HCT116 (cell line): ENCODE results near the gene REG3G.

Source experiments
- CEBPB ChIP-seq: IDR thresholded peaks from 2 replicates; pipeline ENCODE4 v1.6.1; 2012; ENCODE audit warnings: low read depth
- EGR1 ChIP-seq: IDR thresholded peaks from 2 replicates; pipeline ENCODE4 v1.6.1; 2012; ENCODE audit warnings: low read depth
- ELF1 ChIP-seq: IDR thresholded peaks from 2 replicates; pipeline ENCODE4 v1.6.1; 2012; ENCODE audit warnings: low read depth, borderline replicate concordance
- EZH2 ChIP-seq: fragments of 200-600 bp; sonication (generic); IDR thresholded peaks from 2 replicates; pipeline ENCODE4 v1.6.1; 2017; ENCODE audit warnings: antibody characterized with exemption, mixed run types
- EZH2phosphoT487 ChIP-seq: fragments of 200-600 bp; IDR thresholded peaks from 2 replicates; pipeline ENCODE4 v1.6.1; 2018; ENCODE audit warnings: antibody characterized with exemption, borderline replicate concordance
- JUND ChIP-seq: IDR thresholded peaks from 2 replicates; pipeline ENCODE4 v1.6.1; 2012
- POLR2A ChIP-seq: IDR thresholded peaks from 2 replicates; pipeline ENCODE4 v1.7.0; 2011; ENCODE audit warnings: borderline replicate concordance; ENCODE audit not compliant: insufficient read depth, insufficient read length; ENCODE audit errors: extremely low read depth
- POLR2AphosphoS5 ChIP-seq: IDR thresholded peaks from 2 replicates; pipeline ENCODE4 v1.6.1; 2011; ENCODE audit warnings: mild to moderate bottlenecking, low read depth, low read length, moderate library complexity
- TCF7L2 ChIP-seq: IDR thresholded peaks from 2 replicates; pipeline ENCODE4 v1.7.0; 2011; ENCODE audit warnings: borderline replicate concordance, inconsistent platforms; ENCODE audit not compliant: insufficient read depth, insufficient read length; ENCODE audit errors: extremely low read depth
- YY1 ChIP-seq: IDR thresholded peaks from 2 replicates; pipeline ENCODE4 v1.6.1; 2011; ENCODE audit warnings: low read length, low read depth, moderate library complexity, mild to moderate bottlenecking; ENCODE audit not compliant: insufficient replicate concordance; ENCODE audit errors: extremely low read depth
- ZNF274 ChIP-seq: fragments of 200-500 bp; sonication (Bioruptor generic); IDR thresholded peaks from 2 replicates; pipeline ENCODE4 v1.6.1; 2014; ENCODE audit warnings: mild to moderate bottlenecking, low read depth, low read length, inconsistent platforms
- TF ChIP-seq, protein P1 (sequence below), 3 experiments: fragments of 200-600 bp in 1 of 3; sonication (generic) in 1 of 3; IDR thresholded peaks in 2 of 3; conservative IDR thresholded peaks in 1 of 3; 2 replicates each; pipeline ENCODE4 v1.5.1; 2012 to 2017; ENCODE audit warnings: low read depth in 2 of 3, low read length in 2 of 3, antibody characterized with exemption in 1 of 3, borderline replicate concordance in 1 of 3, control low read depth in 1 of 3, mild to moderate bottlenecking in 1 of 3, mixed read lengths in 1 of 3, mixed run types in 1 of 3, moderate library complexity in 1 of 3; ENCODE audit not compliant: insufficient read depth in 1 of 3
- TF ChIP-seq, protein P2 (sequence below): IDR thresholded peaks from 2 replicates; pipeline ENCODE4 v1.6.1; 2012

DNA sequence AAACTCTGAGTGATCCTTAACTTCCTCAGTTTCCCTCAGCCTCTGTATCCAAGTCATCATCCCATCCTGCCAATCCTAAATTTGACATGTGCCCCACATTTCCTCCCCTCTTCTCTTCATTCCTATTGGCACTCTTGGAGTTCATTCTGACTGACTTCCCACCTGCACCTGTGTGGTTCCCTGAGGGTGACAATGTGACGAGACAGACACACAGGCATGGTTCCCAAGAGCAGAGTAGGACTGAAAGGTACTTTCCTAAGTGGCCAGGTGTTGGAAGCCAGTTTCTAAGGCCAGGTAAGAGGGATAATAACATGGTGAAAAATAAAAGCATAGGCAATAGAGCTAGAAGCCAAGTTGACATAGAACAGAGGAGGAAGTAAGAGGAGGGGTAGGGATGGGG lies 24.2 kb upstream of the REG3G start:
- TF ChIP-seq, protein P1, sequence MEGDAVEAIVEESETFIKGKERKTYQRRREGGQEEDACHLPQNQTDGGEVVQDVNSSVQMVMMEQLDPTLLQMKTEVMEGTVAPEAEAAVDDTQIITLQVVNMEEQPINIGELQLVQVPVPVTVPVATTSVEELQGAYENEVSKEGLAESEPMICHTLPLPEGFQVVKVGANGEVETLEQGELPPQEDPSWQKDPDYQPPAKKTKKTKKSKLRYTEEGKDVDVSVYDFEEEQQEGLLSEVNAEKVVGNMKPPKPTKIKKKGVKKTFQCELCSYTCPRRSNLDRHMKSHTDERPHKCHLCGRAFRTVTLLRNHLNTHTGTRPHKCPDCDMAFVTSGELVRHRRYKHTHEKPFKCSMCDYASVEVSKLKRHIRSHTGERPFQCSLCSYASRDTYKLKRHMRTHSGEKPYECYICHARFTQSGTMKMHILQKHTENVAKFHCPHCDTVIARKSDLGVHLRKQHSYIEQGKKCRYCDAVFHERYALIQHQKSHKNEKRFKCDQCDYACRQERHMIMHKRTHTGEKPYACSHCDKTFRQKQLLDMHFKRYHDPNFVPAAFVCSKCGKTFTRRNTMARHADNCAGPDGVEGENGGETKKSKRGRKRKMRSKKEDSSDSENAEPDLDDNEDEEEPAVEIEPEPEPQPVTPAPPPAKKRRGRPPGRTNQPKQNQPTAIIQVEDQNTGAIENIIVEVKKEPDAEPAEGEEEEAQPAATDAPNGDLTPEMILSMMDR (IDR thresholded peaks at IDR 0.05 in 2 of 3, conservative IDR thresholded peaks at IDR 0.05 in 1 of 3; ENCODE audit: borderline replicate concordance in 1 of 3, insufficient read depth in 1 of 3, low read depth in 2 of 3, low read length in 2 of 3), result no peak
- TF ChIP-seq EZH2 (no peak), EGR1 (no peak), POLR2A (no peak), POLR2AphosphoS5 (no peak), YY1 (no peak), CEBPB (no peak), ZNF274 (no peak), TCF7L2 (no peak), EZH2phosphoT487 (no peak), JUND (no peak), ELF1 (no peak)
- TF ChIP-seq, protein P2, sequence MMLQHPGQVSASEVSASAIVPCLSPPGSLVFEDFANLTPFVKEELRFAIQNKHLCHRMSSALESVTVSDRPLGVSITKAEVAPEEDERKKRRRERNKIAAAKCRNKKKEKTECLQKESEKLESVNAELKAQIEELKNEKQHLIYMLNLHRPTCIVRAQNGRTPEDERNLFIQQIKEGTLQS, result no peak
